ENCODE results near the gene ATAD5.

- TF ChIP-seq, protein P1, sequence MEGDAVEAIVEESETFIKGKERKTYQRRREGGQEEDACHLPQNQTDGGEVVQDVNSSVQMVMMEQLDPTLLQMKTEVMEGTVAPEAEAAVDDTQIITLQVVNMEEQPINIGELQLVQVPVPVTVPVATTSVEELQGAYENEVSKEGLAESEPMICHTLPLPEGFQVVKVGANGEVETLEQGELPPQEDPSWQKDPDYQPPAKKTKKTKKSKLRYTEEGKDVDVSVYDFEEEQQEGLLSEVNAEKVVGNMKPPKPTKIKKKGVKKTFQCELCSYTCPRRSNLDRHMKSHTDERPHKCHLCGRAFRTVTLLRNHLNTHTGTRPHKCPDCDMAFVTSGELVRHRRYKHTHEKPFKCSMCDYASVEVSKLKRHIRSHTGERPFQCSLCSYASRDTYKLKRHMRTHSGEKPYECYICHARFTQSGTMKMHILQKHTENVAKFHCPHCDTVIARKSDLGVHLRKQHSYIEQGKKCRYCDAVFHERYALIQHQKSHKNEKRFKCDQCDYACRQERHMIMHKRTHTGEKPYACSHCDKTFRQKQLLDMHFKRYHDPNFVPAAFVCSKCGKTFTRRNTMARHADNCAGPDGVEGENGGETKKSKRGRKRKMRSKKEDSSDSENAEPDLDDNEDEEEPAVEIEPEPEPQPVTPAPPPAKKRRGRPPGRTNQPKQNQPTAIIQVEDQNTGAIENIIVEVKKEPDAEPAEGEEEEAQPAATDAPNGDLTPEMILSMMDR (IDR thresholded peaks at IDR 0.05), result peak in 2 of 6 experiments; percentile 13 to 30
- TF ChIP-seq POLR2A (IDR thresholded peaks at IDR 0.05), result no peak
Measured at GRCh38 chr17:30805944-30806456, 25.8 kb upstream of the ATAD5 start.
